Astrocyte (in vitro differentiated cells and primary cell): ENCODE results near the gene CNTNAP2. TPM values are rescaled to one million over a fixed set of nuclear protein-coding genes. Genes with fewer than 3 reads are reported as not detected.

Source experiments
- DNase-seq: peaks from one replicate; pipeline ENCODE4 v3.0.0-alpha.2; 2010; ENCODE audit warnings: low read depth
- FAIRE-seq: peaks from 2 replicates; lab custom pipeline; 2011; peaks lifted over from hg19 to GRCh38; lab: Jason Lieb, UNC
- H2AFZ ChIP-seq: 2 replicates; pipeline ENCODE4 v1.6.0; 2012; ENCODE audit warnings: low read depth, low read length, inconsistent platforms
- H3K27ac ChIP-seq: 2 replicates; pipeline ENCODE4 v1.5.1; 2011; ENCODE audit warnings: low read depth, low read length, inconsistent platforms
- H3K27me3 ChIP-seq: 2 replicates; pipeline ENCODE4 v1.6.0; 2011; ENCODE audit warnings: low read length, inconsistent platforms; ENCODE audit not compliant: insufficient read depth
- H3K36me3 ChIP-seq: 2 replicates; pipeline ENCODE4 v1.5.1; 2011; ENCODE audit warnings: low read length, inconsistent platforms; ENCODE audit not compliant: insufficient read depth
- H3K4me1 ChIP-seq: 2 replicates; pipeline ENCODE4 v1.5.1; 2011; ENCODE audit warnings: low read length, inconsistent platforms; ENCODE audit not compliant: insufficient read depth
- H3K4me2 ChIP-seq: 2 replicates; pipeline ENCODE4 v1.6.0; 2012; ENCODE audit warnings: low read length, inconsistent platforms
- H3K4me3 ChIP-seq: 2 replicates; pipeline ENCODE4 v1.5.1; 2011; ENCODE audit warnings: low read depth, mild to moderate bottlenecking, low read length, inconsistent platforms; ENCODE audit not compliant: insufficient read depth
- H3K79me2 ChIP-seq: 2 replicates; pipeline ENCODE4 v1.6.0; 2012; ENCODE audit warnings: mild to moderate bottlenecking, low read length, inconsistent platforms; ENCODE audit not compliant: insufficient read depth
- H3K9ac ChIP-seq: 2 replicates; pipeline ENCODE4 v1.6.0; 2012; ENCODE audit warnings: mild to moderate bottlenecking, low read length, inconsistent platforms
- H3K9me3 ChIP-seq: 2 replicates; pipeline ENCODE4 v1.5.1; 2012; ENCODE audit warnings: low read depth, mild to moderate bottlenecking, low read length, inconsistent platforms; ENCODE audit not compliant: insufficient read depth
- H4K20me1 ChIP-seq: 2 replicates; pipeline ENCODE4 v1.6.0; 2012; ENCODE audit warnings: low read length, inconsistent platforms; ENCODE audit not compliant: insufficient read depth
- H3K27ac Mint-ChIP-seq: one replicate; pipeline ENCODE4 v1.8.0; 2021; ENCODE audit warnings: mild to moderate bottlenecking, mixed read lengths; ENCODE audit not compliant: unreplicated experiment
- H3K27me3 Mint-ChIP-seq: one replicate; pipeline ENCODE4 v1.8.0; 2021; ENCODE audit warnings: low read depth, mixed read lengths; ENCODE audit not compliant: unreplicated experiment
- H3K36me3 Mint-ChIP-seq: one replicate; pipeline ENCODE4 v1.8.0; 2021; ENCODE audit warnings: low read depth, mixed read lengths; ENCODE audit not compliant: unreplicated experiment
- H3K4me1 Mint-ChIP-seq: one replicate; pipeline ENCODE4 v1.8.0; 2021; ENCODE audit warnings: low read depth, mixed read lengths; ENCODE audit not compliant: unreplicated experiment
- H3K4me3 Mint-ChIP-seq: one replicate; pipeline ENCODE4 v1.8.0; 2021; ENCODE audit warnings: mild to moderate bottlenecking, moderate library complexity, mixed read lengths; ENCODE audit not compliant: unreplicated experiment
- H3K9me3 Mint-ChIP-seq: one replicate; pipeline ENCODE4 v1.8.0; 2021; ENCODE audit warnings: mild to moderate bottlenecking, mixed read lengths; ENCODE audit not compliant: unreplicated experiment
- EZH2 ChIP-seq: IDR thresholded peaks from 2 replicates; pipeline ENCODE4 v1.6.1; 2012; ENCODE audit warnings: mild to moderate bottlenecking, low read length, inconsistent platforms; ENCODE audit not compliant: insufficient read depth
- total RNA-seq: library from RNA; stranded (reverse); gene quantifications from 2 replicates; pipeline ENCODE4 v1.2.1, GENCODE V29; 2021
- TF ChIP-seq, protein P1 (sequence below): IDR thresholded peaks from 2 replicates; pipeline ENCODE4 v1.5.1; 2011; ENCODE audit warnings: low read depth, mild to moderate bottlenecking, inconsistent platforms, low read length, moderate library complexity; ENCODE audit not compliant: insufficient read depth

CNTNAP2 gene
- total RNA-seq, 1 donor from 2014 or later = 20.0 TPM

DNA sequence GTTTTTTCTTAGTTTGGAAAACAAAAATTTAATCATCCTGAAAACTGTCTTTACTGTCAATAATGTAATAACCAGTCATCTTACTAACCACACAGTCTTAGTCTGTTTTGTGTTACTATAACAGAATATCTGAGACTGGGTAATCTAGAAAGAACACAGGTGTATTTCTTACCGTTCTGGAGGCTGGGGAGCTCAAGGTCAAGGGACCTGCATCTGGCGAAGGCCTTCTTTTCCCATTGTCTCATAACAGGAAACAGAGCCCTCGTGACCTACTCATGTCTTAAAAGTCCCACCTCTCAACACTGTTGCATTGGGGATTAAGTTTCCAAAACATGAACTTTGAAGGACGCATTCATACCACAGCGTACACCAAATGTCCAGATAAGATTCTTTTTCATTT lies 932.3 kb downstream of the CNTNAP2 start:
- DNase-seq = no peak
- Histone ChIP-seq H3K27ac (no peak overlapping the region), H3K27me3 (no peaks in the 10 kb centered on the region), H3K4me3 (no peak overlapping the region), H2AFZ (no peak overlapping the region), H3K9ac (no peak overlapping the region), H3K4me2 (no peak overlapping the region), H3K36me3 (no peaks in the 10 kb centered on the region), H3K9me3 (peaks cover 3% of the 10 kb centered on the region), H4K20me1 (no peaks in the 10 kb centered on the region), H3K4me1 (no peaks in the 10 kb centered on the region), H3K79me2 (no peaks in the 10 kb centered on the region)
- H3K9me3 Mint-ChIP-seq = no peaks in the 10 kb centered on the region
- TF ChIP-seq EZH2 = no peak
- TF ChIP-seq, protein P1, sequence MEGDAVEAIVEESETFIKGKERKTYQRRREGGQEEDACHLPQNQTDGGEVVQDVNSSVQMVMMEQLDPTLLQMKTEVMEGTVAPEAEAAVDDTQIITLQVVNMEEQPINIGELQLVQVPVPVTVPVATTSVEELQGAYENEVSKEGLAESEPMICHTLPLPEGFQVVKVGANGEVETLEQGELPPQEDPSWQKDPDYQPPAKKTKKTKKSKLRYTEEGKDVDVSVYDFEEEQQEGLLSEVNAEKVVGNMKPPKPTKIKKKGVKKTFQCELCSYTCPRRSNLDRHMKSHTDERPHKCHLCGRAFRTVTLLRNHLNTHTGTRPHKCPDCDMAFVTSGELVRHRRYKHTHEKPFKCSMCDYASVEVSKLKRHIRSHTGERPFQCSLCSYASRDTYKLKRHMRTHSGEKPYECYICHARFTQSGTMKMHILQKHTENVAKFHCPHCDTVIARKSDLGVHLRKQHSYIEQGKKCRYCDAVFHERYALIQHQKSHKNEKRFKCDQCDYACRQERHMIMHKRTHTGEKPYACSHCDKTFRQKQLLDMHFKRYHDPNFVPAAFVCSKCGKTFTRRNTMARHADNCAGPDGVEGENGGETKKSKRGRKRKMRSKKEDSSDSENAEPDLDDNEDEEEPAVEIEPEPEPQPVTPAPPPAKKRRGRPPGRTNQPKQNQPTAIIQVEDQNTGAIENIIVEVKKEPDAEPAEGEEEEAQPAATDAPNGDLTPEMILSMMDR = no peak
- FAIRE-seq = no peak
- no peaks in the 10 kb centered on the region for H3K4me1 Mint-ChIP-seq
- H3K4me3 Mint-ChIP-seq = no peak overlapping the region
- no peaks in the 10 kb centered on the region for H3K36me3 Mint-ChIP-seq
- H3K27ac Mint-ChIP-seq = no peak overlapping the region
- H3K27me3 Mint-ChIP-seq = no peaks in the 10 kb centered on the region

DNA sequence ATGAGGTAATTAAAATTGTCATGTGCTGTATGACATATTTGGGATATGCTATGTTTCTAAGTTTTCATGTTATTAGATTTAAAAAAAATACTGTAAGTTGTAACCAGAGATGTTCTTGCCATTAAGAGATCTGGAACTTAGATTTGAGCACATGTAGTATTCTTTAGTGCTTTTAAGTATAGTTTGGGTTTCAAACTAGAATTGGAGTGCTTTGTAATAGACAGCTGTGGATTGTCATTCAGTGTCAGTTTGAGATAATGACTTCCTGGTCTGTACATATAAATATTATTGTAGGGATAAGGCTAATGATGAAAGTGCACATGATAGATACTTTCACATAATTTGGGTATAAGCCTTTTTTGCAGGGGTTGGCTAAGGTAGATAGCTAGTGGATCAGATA lies 936.2 kb downstream of the CNTNAP2 start:
- Histone ChIP-seq H3K27ac (no peak overlapping the region), H3K4me2 (no peak overlapping the region), H3K27me3 (no peaks in the 10 kb centered on the region), H3K4me3 (no peak overlapping the region), H4K20me1 (no peaks in the 10 kb centered on the region), H3K36me3 (no peaks in the 10 kb centered on the region), H3K9ac (no peak overlapping the region), H2AFZ (no peak overlapping the region), H3K79me2 (no peaks in the 10 kb centered on the region), H3K9me3 (peaks cover 3% of the 10 kb centered on the region), H3K4me1 (no peaks in the 10 kb centered on the region)
- Mint-ChIP-seq H3K4me3 (no peak overlapping the region), H3K36me3 (no peaks in the 10 kb centered on the region), H3K27me3 (no peaks in the 10 kb centered on the region), H3K4me1 (no peaks in the 10 kb centered on the region), H3K27ac (no peak overlapping the region), H3K9me3 (no peaks in the 10 kb centered on the region)
- TF ChIP-seq EZH2 = no peak
- TF ChIP-seq, protein P1 = no peak
- FAIRE-seq (no peak), DNase-seq (no peak)

DNA sequence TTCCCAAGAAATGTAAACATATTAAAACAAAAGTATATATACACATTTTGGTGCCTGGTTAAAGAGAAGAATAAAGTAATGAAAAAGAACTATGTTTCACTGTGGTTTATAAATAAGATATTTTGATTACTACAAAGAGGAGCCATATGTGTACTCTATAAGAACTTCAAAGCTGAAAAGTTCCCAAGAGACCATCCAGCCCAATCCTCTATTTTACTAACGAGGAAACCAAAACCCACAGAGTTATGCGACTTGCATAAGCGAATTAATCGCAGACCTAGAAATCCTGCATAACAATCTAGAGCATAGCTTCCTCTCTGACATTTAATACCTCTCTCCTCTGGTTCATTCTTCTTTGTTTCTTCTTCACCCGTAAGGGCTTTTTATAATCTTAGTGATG lies 937.1 kb downstream of the CNTNAP2 start:
- Histone ChIP-seq H3K36me3 (no peaks in the 10 kb centered on the region), H3K27me3 (no peaks in the 10 kb centered on the region), H2AFZ (no peak overlapping the region), H3K27ac (no peak overlapping the region), H3K4me1 (no peaks in the 10 kb centered on the region), H3K4me2 (no peak overlapping the region), H4K20me1 (no peaks in the 10 kb centered on the region), H3K4me3 (no peak overlapping the region), H3K9me3 (no peaks in the 10 kb centered on the region), H3K9ac (no peak overlapping the region), H3K79me2 (no peaks in the 10 kb centered on the region)
- no peaks in the 10 kb centered on the region for H3K27me3 Mint-ChIP-seq
- DNase-seq = no peak
- no peak overlapping the region for H3K27ac Mint-ChIP-seq
- no peaks in the 10 kb centered on the region for H3K9me3 Mint-ChIP-seq
- TF ChIP-seq EZH2 = no peak
- TF ChIP-seq, protein P1 = no peak
- H3K4me3 Mint-ChIP-seq = no peak overlapping the region
- no peaks in the 10 kb centered on the region for H3K36me3 Mint-ChIP-seq
- H3K4me1 Mint-ChIP-seq = no peaks in the 10 kb centered on the region
- no peak for FAIRE-seq
